Astrocyte of the hippocampus (primary cell): ENCODE results near the gene GAK.

Experiments
- DNase-seq: peaks from one replicate; pipeline ENCODE4 v3.0.0; 2011; ENCODE audit warnings: low read depth, low spot score

Gene GAK

DNA sequence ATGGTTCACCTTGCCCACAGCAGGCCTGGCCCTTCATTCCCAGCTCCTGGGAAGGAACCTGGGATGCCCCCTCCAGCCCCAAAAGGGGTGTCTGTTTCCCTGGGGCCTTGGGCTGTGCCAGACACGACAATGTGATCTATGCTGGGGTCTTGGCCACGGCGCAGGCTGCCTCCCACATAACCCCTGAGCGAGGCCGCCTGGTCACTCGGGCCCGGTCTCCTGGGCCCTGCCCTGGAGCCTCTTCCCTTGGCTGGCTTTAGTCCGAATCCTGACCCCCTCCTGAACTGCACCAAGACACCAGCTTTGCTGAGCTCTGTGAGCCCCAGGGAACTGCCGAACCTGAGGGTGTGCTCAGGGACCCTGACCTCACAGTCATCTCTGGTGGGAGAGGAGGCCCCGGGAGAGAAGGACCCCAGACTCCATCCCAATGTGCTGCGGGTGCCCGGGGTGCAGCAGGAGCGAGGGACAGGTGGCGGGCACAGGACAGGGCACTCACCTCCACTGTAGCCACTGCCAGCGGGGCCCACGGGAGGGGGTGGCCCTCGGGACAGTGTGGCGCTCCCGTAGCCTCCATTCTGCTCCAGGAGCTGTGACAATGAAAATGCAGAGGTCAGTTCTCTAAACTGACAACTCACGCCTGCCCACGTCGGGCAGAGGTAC, 42.0 kb downstream of the GAK start:
- DNase-seq, result no peak

DNA sequence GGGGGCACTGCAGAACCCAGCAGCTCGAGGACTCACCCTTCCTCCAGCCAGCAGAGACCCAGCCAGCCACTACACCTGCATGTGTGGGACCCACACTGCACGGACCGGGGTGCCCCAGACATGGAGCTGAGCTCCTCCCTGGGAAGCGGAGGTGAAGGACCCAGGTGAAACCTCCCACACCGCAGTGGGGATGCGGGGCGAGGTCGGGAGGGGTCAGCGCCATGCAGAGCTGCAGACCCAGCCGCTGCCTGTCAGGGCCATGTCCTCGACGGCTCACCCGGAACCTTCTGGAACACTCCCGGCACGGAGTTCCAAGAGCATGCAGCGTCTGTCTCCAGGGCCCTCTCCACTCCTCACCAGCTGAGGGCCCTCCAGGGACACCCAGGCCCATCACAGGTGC, 42.6 kb downstream of the GAK start:
- no peak for DNase-seq

GRCh38 chr4:888029-888428, 44.1 kb downstream of the GAK start:
- no peak for DNase-seq

DNA sequence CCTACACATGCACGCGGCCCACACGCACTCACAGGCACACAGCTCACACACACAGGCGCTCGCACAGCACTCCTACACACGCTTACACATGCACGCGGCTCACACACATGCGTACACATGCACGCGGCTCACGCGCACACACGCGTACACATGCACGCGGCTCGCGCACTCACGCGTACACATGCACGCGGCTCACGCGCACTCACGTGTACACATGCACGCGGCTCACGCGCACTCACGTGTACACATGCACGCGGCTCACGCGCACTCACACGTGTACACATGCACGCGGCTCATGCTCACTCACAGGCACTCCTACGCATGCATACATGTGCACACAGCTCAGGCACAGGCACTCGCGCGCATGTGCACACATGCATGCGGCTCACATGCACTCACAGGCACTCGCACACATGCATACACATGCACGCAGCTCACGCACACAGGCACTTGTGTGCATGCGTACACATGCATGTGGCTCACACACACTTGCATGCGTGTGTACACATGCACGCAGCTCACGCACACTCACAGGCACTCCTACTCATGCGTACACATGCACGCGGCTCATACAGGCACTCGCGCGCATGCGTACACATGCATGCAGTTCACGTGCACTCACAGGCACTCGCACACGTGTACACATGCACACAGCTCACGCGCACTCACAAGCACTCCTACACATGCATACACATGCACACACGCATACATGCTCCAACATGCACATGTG, 44.9 kb downstream of the GAK start:
- DNase-seq, result no peak

DNA sequence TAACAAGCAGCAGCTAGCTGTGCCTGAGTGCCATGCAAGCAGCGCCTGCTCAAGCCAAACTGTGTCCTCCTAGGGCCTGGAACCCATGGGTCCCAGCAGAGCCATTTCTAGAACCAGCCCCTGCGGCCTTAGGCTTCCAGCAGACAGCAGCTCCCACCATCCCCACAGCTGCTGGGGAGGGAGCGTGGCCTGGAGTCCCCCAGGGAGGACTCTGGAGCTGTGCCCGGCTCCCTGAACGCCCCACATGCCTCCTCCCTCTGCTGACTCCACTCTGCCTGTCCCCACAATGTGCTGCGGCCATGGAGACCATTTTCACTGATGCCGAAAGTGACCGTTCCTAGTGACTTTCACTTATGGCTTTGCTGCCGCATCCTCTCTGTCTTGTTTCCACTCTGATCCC, 45.9 kb downstream of the GAK start:
- DNase-seq, result no peak

DNA sequence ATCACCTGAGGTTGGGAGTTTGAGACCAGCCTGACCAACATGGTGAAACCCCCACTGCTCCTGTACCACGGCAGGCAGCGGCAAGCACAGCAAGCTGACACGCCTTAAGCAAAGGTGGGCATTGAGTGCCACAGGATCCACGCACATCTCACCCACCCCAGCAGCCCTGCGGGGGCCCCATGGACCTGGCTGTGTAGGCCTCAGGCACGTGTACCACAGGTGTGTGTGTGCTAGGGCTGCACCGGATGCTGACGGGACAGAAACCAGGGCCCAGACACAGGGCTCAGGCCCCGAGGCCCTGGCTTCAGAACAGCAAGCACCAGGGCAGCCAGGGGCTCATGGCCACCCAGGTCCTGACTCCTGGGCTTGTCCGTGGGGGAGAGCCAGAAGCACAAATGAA, 46.8 kb downstream of the GAK start:
- no peak for DNase-seq

- no peak for DNase-seq
These were observed 47.2 kb downstream of the GAK start for GRCh38 chr4:884896-885295.

GRCh38 chr4:884259-884658, 47.9 kb downstream of the GAK start:
- DNase-seq, result no peak

GRCh38 chr4:883377-884095, 48.6 kb downstream of the GAK start:
- no peak for DNase-seq

DNA sequence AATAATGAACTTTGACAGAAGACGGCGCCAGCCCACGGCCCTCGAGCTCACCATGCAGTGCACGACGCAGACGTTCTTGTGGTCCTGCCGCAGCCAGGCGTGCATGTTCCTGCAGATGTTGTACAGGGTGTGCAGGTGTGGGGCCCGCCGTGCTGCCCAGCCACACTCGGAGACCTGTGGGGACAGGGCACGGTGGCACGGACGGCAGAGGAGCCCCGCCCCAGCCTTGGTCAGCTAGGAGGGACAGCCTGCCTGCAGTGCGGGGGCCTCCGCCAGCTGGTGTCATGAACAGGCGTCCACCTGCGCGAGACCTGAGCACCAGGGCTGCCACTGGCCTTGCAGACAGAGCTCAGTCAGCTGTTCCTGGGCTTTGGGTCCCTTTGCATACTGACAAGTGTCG, 49.5 kb downstream of the GAK start:
- no peak for DNase-seq

DNA sequence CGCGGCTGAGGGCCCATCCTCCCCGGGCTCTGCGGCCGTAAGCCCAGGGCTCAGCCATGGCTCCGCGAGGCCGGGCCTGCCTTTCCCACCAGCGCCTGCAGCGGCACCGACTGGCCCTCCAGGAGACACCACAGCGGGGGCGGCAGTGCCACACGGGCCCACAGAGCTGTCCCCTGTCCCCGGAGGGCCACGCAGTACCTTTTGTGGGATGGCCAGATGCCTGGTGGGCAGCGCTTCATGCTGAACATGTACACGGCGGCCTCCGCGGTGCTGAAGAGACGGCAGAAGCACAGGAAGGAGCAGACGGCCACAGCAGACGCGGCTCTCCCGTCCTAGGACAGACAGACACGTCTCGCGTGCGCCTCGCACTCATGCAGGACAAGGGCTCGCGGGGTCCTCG, 50.4 kb downstream of the GAK start:
- no peak for DNase-seq

GRCh38 chr4:880684-881405, 51.3 kb downstream of the GAK start:
- DNase-seq, result no peak

DNA sequence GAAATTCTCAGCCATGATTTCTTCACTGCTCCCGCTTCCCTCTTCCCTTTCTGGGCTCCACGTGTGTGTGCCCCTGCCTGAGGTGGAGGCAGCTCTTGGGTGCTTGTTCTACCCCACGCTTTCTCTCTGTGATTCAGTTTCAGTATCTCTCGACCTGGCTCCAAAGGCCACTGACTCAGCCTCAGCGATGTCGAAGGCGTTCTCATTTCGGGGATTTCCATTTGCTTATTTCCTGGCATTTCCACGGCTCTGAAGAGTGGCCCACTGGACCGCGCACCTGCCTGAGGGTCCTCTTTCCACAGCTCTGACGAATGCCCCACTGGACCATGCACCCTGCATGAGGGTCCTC, 52.4 kb downstream of the GAK start:
- no peak for DNase-seq

DNA sequence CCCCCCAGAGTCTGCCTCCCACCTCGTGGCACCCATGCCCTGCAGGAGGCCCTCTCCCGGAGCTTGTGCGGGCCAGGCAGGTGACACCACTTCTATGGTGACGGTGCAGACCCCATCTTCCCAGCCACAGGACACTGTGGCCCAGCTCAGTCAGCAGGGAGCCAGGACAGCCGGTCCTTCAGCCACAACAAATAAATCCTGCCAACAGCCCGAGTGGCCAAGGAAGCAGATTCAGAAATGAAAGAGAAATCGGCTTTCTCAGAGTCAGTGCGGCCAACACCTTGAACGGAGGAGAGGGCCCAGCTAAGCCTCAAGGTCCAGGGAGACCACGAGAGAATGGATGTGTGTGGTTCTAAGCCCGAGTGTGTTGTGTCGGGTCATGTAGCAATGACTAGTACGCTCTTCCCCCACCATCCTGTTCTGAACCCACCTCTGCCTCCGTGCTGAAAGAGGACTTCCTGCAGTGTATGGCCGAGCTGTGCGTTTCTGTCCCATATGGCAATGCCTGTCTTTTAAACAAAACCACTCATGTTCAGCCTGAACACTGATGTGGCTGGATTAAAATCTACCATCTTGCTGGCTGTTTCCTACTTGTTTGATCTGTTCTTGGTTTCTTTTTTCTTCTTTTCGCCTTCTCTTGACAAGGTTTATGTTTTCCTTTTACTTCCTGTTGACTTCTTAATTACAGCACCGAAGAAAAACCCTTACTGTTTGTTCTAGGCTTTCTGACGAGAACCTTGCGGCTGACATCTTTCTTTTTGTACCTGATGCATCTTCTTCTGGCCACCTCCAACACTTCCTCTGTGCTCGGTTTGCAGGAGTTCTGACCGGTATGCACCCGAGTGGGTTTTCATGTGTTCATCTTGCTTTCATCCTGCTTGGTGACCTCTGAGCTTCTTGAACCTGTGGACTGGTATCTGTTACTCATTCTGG, 53.1 kb downstream of the GAK start:
- no peak for DNase-seq

DNA sequence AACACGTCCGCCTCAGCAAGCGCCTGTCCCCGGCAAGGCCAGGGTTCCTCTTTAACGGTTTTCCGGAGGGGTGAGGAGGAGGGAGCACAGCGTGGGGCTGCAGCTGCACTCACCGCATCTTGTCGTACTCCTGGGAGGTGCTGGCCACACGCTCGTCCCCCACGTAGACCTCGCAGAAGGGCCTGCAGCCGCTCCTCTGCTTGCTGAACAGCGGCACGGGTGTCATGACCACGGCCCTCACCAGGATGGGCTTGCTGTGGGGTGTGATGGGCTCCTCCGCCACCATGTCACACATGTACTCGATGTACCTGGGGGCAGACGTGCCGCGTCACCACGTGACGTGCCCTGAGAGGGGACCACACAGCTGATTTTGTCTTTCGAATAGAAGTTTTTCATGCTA, 54.6 kb downstream of the GAK start:
- no peak for DNase-seq

- DNase-seq, result no peak
These were observed 55.3 kb downstream of the GAK start for GRCh38 chr4:876780-877179.

GRCh38 chr4:875818-876423, 56.2 kb downstream of the GAK start:
- DNase-seq, result no peak

DNA sequence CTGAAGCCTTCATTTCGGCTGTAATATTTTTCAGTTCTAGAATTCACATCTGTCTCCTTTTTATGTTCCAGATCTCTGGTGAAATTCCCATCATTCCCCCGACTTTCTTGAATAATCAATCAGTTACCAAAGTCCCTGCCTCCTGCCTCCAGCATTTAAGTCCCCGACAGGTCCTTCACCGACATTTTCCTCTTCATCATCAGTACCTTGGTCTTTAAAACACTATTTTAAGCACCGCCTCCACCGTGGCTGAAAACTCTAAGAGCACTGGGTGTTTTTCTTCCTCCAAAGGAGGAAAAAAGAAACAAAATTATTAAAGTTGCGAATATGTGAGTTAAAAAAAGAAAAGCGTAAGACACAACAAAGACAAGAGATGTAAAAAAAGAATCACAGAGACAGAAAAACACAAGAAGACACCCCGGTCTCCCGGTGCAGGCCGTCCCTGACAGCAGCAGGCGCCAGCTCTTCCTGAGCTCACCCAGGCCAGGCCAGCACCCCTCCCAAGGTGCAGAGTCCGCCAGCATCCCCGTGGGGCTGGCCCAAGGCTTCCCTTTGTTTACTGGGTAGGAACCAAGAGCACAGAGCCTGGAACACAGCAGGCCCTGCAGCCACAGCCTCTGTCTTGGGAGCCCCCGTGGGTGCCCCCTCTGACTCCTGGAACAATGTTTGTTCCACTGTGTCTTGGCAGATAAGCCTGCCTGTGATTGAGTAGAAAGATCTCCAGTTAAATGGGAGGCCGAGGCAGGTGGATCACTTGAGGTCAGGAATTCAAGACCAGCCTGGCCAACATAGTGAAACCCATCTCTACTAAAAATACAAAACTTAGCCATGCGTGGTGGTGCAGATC, 56.9 kb downstream of the GAK start:
- DNase-seq, result no peak

DNA sequence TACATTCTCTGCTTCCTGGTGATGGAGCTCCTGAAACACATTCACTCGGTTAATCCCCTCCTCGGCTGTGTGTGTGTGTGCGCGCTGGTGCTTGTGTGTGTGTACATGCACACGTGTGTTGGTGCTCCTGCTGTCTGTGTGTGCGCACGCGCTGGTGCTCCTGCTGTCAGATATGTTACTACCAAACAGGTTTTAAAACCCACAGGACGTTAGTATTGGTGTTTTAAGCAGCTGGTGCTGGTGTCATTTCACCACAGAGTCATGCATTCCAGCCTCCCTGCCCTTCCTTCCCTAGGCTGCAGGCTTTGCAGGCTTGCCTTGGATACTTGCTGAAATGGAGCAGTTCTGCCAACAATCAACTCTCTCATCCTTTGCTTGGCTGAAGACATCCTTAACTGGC, 58.1 kb downstream of the GAK start:
- no peak for DNase-seq
